Ovary (tissue), 3 donors: Measurements from ENCODE around the gene ATP8A1.

Experiments used
- EP300 ChIP-seq: sonication (generic); formaldehyde crosslinking; IDR thresholded peaks from one replicate; pipeline ENCODE4 v1.6.1; 2017; ENCODE audit warnings: antibody characterized with exemption
- TF ChIP-seq, protein P1 (sequence below), 3 donors: fragments of 450-650 bp in 2 of 3; fragments of 200-600 bp in 1 of 3; IDR thresholded peaks; one replicate each; pipeline versions ENCODE4 v1.5.1 to v1.8.0; 2016 to 2022; ENCODE audit warnings: antibody characterized with exemption in 3 of 3, mild to moderate bottlenecking in 1 of 3
- donor health status: DM: no; HTN: no; CAD: no.

DNA sequence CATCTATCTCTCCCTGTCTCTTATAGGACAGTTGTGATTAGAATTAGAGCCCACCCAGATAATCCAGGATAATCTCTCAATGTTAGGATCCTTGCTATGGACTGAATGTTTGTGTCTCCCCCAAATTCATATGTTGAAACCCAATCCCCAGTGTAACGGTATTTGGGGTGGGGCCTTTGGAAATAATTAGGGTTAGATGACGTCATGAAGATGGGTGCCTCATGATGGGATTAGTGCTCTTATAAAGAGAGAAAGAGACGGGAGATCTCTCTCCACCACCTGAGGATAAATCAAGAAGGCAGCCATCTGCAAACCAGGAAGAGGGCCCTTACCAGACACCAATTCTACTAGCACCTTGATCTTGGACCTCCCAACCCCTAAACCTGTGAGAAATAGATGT, 293.3 kb downstream of the ATP8A1 start:
- TF ChIP-seq, protein P1, sequence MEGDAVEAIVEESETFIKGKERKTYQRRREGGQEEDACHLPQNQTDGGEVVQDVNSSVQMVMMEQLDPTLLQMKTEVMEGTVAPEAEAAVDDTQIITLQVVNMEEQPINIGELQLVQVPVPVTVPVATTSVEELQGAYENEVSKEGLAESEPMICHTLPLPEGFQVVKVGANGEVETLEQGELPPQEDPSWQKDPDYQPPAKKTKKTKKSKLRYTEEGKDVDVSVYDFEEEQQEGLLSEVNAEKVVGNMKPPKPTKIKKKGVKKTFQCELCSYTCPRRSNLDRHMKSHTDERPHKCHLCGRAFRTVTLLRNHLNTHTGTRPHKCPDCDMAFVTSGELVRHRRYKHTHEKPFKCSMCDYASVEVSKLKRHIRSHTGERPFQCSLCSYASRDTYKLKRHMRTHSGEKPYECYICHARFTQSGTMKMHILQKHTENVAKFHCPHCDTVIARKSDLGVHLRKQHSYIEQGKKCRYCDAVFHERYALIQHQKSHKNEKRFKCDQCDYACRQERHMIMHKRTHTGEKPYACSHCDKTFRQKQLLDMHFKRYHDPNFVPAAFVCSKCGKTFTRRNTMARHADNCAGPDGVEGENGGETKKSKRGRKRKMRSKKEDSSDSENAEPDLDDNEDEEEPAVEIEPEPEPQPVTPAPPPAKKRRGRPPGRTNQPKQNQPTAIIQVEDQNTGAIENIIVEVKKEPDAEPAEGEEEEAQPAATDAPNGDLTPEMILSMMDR (IDR thresholded peaks at IDR 0.05): no peak
- no peak for TF ChIP-seq EP300
